Smooth muscle cell (in vitro differentiated cells): ENCODE measurements around the gene MIEF1. TPM values are rescaled to one million over a fixed set of nuclear protein-coding genes. Genes with fewer than 3 reads are reported as not detected.

Experiments
- DNase-seq: peaks from one replicate; lab custom pipeline; 2025; ENCODE audit not compliant: unreplicated experiment; lab: John Stamatoyannopoulos, UW
- H2AFZ ChIP-seq: fragments of 200-600 bp; sonication (generic); 2 replicates; pipeline ENCODE4 v1.6.0; 2016; ENCODE audit warnings: antibody characterized with exemption, low read depth, mild to moderate bottlenecking
- H3F3A ChIP-seq: fragments of 200-600 bp; sonication (generic); 2 replicates; pipeline ENCODE4 v1.6.0; 2017; ENCODE audit warnings: antibody characterized with exemption, low read depth
- H3K27ac ChIP-seq: fragments of 200-600 bp; sonication (generic); 2 replicates; pipeline ENCODE4 v1.5.1; 2016; ENCODE audit warnings: low read depth, mild to moderate bottlenecking
- H3K27me3 ChIP-seq: fragments of 200-600 bp; sonication (generic); 2 replicates; pipeline ENCODE4 v1.6.1; 2016; ENCODE audit warnings: low read depth, mild to moderate bottlenecking
- H3K36me3 ChIP-seq: fragments of 200-600 bp; sonication (generic); 2 replicates; pipeline ENCODE4 v1.5.1; 2016; ENCODE audit warnings: low read depth
- H3K4me1 ChIP-seq: fragments of 200-600 bp; sonication (generic); 2 replicates; pipeline ENCODE4 v1.5.1; 2016; ENCODE audit warnings: low read depth
- H3K4me2 ChIP-seq: fragments of 200-600 bp; sonication (generic); 2 replicates; pipeline ENCODE4 v1.6.0; 2016; ENCODE audit warnings: mild to moderate bottlenecking
- H3K4me3 ChIP-seq: fragments of 200-600 bp; sonication (generic); 2 replicates; pipeline ENCODE4 v1.5.1; 2016; ENCODE audit warnings: mild to moderate bottlenecking
- H3K79me2 ChIP-seq: fragments of 200-600 bp; sonication (generic); 2 replicates; pipeline ENCODE4 v1.6.0; 2016; ENCODE audit warnings: low read depth, mild to moderate bottlenecking
- H3K9ac ChIP-seq: fragments of 200-600 bp; sonication (generic); 2 replicates; pipeline ENCODE4 v1.6.0; 2016; ENCODE audit warnings: low read depth
- H3K9me3 ChIP-seq: fragments of 200-600 bp; sonication (generic); replicated peaks from 2 replicates; pipeline ENCODE4 v1.5.1; 2016; ENCODE audit warnings: low read depth
- H4K20me1 ChIP-seq: fragments of 200-600 bp; sonication (generic); 2 replicates; pipeline ENCODE4 v1.6.0; 2016; ENCODE audit warnings: low read depth
- WGBS: methylation state at CpG from one replicate; pipeline ENCODE4 v1.1.7; 2016; ENCODE audit warnings: low lambda C conversion rate; 5-methylcytosine and 5-hydroxymethylcytosine counted together
- polyA plus RNA-seq: library from polyadenylated mRNA; unstranded; fragments of >200 nt; fragmentation: Nextera tagmentation; extraction: Ambion mirVana; gene quantifications from 2 replicates; pipeline ENCODE4 v1.2.1, GENCODE V29; 2016
- total RNA-seq: library from RNA; depleted of rRNA; stranded (reverse); fragments of >200 nt; gene quantifications from 2 replicates; pipeline ENCODE4 v1.2.3, GENCODE V29; 2014
- TF ChIP-seq, protein P1 (sequence below): fragments of 200-600 bp; sonication (generic); IDR thresholded peaks from 2 replicates; pipeline ENCODE4 v1.5.1; 2017; ENCODE audit warnings: borderline replicate concordance, mild to moderate bottlenecking, antibody characterized with exemption; ENCODE audit not compliant: insufficient read depth, poor library complexity, severe bottlenecking

The MIEF1 gene
- total and polyA plus RNA-seq, 2 experiments from 2014 or later = 11.1 to 14.5 TPM

DNA sequence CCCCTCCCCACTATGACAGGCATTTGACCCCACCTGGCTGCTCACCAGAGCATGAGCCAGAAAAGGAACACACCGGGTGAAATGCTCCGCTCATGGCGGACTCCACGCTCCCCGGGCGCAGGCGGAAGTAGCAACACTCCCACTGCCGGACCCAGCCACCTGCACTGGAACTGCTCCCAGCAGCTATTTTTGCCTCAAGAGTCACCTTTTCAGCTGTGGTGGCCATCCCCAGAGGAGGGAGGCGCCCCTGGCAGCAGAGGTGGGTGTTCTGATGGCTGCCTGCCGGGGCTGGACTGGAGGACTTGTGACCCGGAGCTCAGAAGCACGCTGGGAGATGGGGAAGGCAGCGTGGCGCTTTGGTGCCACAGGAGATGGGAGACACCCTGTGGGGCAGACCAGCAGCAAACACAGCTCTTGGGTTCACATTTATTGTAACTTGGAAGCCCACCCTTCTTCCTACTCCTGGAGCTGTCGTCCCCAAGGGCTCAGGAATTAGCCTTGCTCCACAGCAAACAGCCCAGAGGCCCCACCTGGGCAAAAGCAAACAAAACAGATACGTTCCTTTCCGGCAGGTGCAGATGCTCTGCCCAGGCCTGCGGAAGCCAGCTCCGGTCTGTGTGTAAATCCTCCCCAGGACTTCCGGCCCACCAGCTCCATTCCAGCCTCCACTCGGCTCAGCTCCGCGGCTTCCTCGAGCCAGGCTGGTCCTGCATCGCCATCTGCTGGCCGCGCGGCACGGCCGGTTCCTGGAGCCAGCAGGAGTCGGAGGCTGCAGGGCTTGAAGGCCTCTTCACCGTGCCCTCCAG, 26.8 kb downstream of the MIEF1 start:
- H3K9ac ChIP-seq = no peak overlapping the region
- peaks cover 24% of the 10 kb centered on the region for H3K79me2 ChIP-seq
- H3K36me3 ChIP-seq = no peaks in the 10 kb centered on the region
- no peak overlapping the region for H3K4me2 ChIP-seq
- no peak overlapping the region for H3K27ac ChIP-seq
- 48% methylated on average over 32 of the region's 32 CpGs for WGBS
- peaks cover 11% of the 10 kb centered on the region for H3K4me1 ChIP-seq
- H3K4me3 ChIP-seq = no peak overlapping the region
- H4K20me1 ChIP-seq = peaks cover 63% of the 10 kb centered on the region
- no peak overlapping the region for H2AFZ ChIP-seq
- DNase-seq = peak; percentile 58
- no peaks in the 10 kb centered on the region for H3K9me3 ChIP-seq
- peaks cover 9% of the 10 kb centered on the region for H3F3A ChIP-seq
- TF ChIP-seq, protein P1, sequence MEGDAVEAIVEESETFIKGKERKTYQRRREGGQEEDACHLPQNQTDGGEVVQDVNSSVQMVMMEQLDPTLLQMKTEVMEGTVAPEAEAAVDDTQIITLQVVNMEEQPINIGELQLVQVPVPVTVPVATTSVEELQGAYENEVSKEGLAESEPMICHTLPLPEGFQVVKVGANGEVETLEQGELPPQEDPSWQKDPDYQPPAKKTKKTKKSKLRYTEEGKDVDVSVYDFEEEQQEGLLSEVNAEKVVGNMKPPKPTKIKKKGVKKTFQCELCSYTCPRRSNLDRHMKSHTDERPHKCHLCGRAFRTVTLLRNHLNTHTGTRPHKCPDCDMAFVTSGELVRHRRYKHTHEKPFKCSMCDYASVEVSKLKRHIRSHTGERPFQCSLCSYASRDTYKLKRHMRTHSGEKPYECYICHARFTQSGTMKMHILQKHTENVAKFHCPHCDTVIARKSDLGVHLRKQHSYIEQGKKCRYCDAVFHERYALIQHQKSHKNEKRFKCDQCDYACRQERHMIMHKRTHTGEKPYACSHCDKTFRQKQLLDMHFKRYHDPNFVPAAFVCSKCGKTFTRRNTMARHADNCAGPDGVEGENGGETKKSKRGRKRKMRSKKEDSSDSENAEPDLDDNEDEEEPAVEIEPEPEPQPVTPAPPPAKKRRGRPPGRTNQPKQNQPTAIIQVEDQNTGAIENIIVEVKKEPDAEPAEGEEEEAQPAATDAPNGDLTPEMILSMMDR = peak; percentile 93
- H3K27me3 ChIP-seq = no peaks in the 10 kb centered on the region

DNA sequence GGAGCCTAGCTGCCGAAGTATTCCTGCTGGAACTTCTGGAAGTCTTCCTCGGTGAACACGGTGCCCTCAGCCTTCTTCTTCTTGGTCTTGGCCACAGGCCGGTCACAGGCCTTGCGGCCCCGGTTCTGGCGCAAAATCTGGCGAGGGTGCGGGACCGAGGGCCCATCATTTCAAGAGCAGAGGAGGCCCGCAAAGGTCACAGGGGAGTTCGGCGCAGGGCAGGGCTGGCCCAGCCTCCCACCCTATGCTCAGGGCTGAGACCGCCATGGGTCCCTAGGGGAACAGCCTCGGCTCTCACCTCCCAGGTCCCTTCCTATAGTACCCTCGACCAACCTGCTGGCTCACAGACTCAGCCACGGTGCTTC, 27.4 kb downstream of the MIEF1 start:
- Histone ChIP-seq H3K4me1 (peaks cover 11% of the 10 kb centered on the region), H3K4me2 (no peak overlapping the region), H3K79me2 (peaks cover 24% of the 10 kb centered on the region), H3K4me3 (no peak overlapping the region), H3K9me3 (no peaks in the 10 kb centered on the region), H3F3A (peaks cover 10% of the 10 kb centered on the region), H3K27ac (peak overlapping the region; percentile 1), H3K27me3 (no peaks in the 10 kb centered on the region), H3K9ac (no peak overlapping the region), H4K20me1 (peaks cover 57% of the 10 kb centered on the region), H2AFZ (no peak overlapping the region), H3K36me3 (no peaks in the 10 kb centered on the region)
- no peak for DNase-seq
- 76% methylated on average over 17 of the region's 17 CpGs for WGBS
- TF ChIP-seq, protein P1 = no peak

DNA sequence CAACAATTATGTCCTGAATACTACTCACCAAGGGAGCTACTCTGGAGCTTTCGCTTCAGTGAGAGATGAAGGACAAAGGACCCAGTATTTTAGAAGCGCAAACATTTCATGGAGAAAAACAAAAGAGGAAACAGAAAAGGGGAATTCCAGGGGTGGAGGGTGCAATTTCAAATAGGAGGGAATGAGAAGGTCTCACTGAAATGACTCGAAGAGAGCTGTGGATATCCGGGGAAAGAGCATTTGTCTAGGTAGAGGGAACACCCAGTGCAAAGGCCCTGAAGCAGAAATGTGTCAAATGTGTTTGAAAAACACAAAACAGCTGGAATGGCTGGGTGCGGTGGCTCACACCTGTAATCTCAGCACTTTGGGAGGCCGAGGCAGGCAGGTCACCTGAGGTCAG, 28.0 kb downstream of the MIEF1 start:
- Histone ChIP-seq H3K9me3 (no peaks in the 10 kb centered on the region), H4K20me1 (peaks cover 51% of the 10 kb centered on the region), H3K36me3 (no peaks in the 10 kb centered on the region), H3F3A (peaks cover 10% of the 10 kb centered on the region), H2AFZ (no peak overlapping the region), H3K4me3 (no peak overlapping the region), H3K27me3 (no peaks in the 10 kb centered on the region), H3K27ac (peak overlapping the region; percentile 1), H3K9ac (no peak overlapping the region), H3K79me2 (peaks cover 24% of the 10 kb centered on the region), H3K4me1 (peaks cover 11% of the 10 kb centered on the region), H3K4me2 (no peak overlapping the region)
- no peak for DNase-seq
- TF ChIP-seq, protein P1 = no peak
- WGBS = 96% methylated on average over 6 of the region's 6 CpGs
